HepG2 (cell line): ENCODE measurements around the gene KCTD19. TPM values are rescaled to one million over a fixed set of nuclear protein-coding genes. Genes with fewer than 3 reads are reported as not detected.

Source experiments
- ELF4 ChIP-seq: sonication (generic); formaldehyde crosslinking; IDR thresholded peaks from 2 replicates; pipeline ENCODE4 v1.5.0; 2020; ENCODE audit warnings: missing genetic modification reagents, mild to moderate bottlenecking, moderate library complexity, borderline replicate concordance
- ETS1 ChIP-seq: sonication (generic); formaldehyde crosslinking; IDR thresholded peaks from 2 replicates; pipeline ENCODE4 v1.4.0; 2020; ENCODE audit warnings: missing genetic modification reagents
- KLF11 ChIP-seq: IDR thresholded peaks from 2 replicates; pipeline ENCODE4 v1.6.1; 2016; ENCODE audit warnings: missing compliant biosample characterization
- MED13 ChIP-seq: sonication (generic); formaldehyde crosslinking; IDR thresholded peaks from 2 replicates; pipeline ENCODE4 v1.5.0; 2020; ENCODE audit warnings: missing genetic modification reagents
- MTERF4 ChIP-seq: sonication (generic); formaldehyde crosslinking; IDR thresholded peaks from 2 replicates; pipeline ENCODE4 v1.8.0; 2023; ENCODE audit warnings: mild to moderate bottlenecking, missing genetic modification reagents
- NFAT5 ChIP-seq: sonication (generic); formaldehyde crosslinking; IDR thresholded peaks from 2 replicates; pipeline ENCODE4 v1.4.0; 2020; ENCODE audit warnings: missing genetic modification reagents
- PREB ChIP-seq: sonication (generic); formaldehyde crosslinking; IDR thresholded peaks from 2 replicates; pipeline ENCODE4 v1.4.0; 2020; ENCODE audit warnings: missing genetic modification reagents
- PTBP1 ChIP-seq: fragments of 200-400 bp; formaldehyde crosslinking; IDR thresholded peaks from 2 replicates; pipeline ENCODE4 v1.6.1; 2018; ENCODE audit warnings: low read length, low read depth; ENCODE audit not compliant: poor library complexity, severe bottlenecking
- RBAK ChIP-seq: sonication (generic); formaldehyde crosslinking; IDR thresholded peaks from 2 replicates; pipeline ENCODE4 v1.5.1; 2020; ENCODE audit warnings: mild to moderate bottlenecking, missing genetic modification reagents
- SATB2 ChIP-seq: sonication (generic); formaldehyde crosslinking; IDR thresholded peaks from 2 replicates; pipeline ENCODE4 v1.5.0; 2020; ENCODE audit warnings: missing genetic modification reagents
- TARDBP ChIP-seq: sonication (generic); formaldehyde crosslinking; IDR thresholded peaks from 2 replicates; pipeline ENCODE4 v1.8.0; 2022; ENCODE audit warnings: mild to moderate bottlenecking, missing genetic modification reagents
- ZFP37 ChIP-seq: sonication (generic); formaldehyde crosslinking; IDR thresholded peaks from 2 replicates; pipeline ENCODE4 v1.4.0; 2020; ENCODE audit warnings: missing genetic modification reagents, borderline replicate concordance
- ZNF124 ChIP-seq: sonication (generic); formaldehyde crosslinking; IDR thresholded peaks from 2 replicates; pipeline ENCODE4 v1.4.0; 2020; ENCODE audit warnings: missing genetic modification reagents
- ZNF235 ChIP-seq: sonication (generic); formaldehyde crosslinking; IDR thresholded peaks from 2 replicates; pipeline ENCODE4 v1.8.1; 2023; ENCODE audit warnings: mild to moderate bottlenecking, missing genetic modification reagents, borderline replicate concordance
- ZNF773 ChIP-seq: sonication (generic); formaldehyde crosslinking; IDR thresholded peaks from 2 replicates; pipeline ENCODE4 v1.4.0; 2020; ENCODE audit warnings: missing genetic modification reagents, borderline replicate concordance
- polyA plus RNA-seq, 8 experiments: library from polyadenylated mRNA; depleted of rRNA in 3 of 8; stranded (reverse) in 7 of 8; unstranded in 1 of 8; fragments of >200 nt; fragmentation: Illumina TruSeq in 4 of 8; extraction: Trizol in 4 of 8; gene quantifications; 2 replicates each; pipeline versions ENCODE4 v1.2.1 to v1.2.3, GENCODE V29; 2011 to 2016; ENCODE audit warnings: low read depth in 4 of 8, missing spikeins in 1 of 8, mixed read lengths in 1 of 8; ENCODE audit not compliant: insufficient read depth in 1 of 8
- total RNA-seq, 5 experiments: library from RNA; depleted of rRNA; stranded (reverse); fragments of >200 nt; fragmentation: Illumina TruSeq; extraction: Trizol; gene quantifications; 2 replicates each; pipeline ENCODE4 v1.2.3, GENCODE V29; 2016; ENCODE audit warnings: low read depth in 1 of 5
- TF ChIP-seq, protein P1 (sequence below): sonication (generic); formaldehyde crosslinking; IDR thresholded peaks from 2 replicates; pipeline ENCODE4 v1.4.0; 2020; ENCODE audit warnings: missing genetic modification reagents
- TF ChIP-seq, protein P2 (sequence below): fragments of 450-650 bp; IDR thresholded peaks from 2 replicates; pipeline ENCODE4 v1.6.1; 2016

The KCTD19 gene
- total and polyA plus RNA-seq, 2 of the 13 experiments (the other 11 are each of a cell fraction or from before 2014, with no cell fraction given), result not detected

DNA sequence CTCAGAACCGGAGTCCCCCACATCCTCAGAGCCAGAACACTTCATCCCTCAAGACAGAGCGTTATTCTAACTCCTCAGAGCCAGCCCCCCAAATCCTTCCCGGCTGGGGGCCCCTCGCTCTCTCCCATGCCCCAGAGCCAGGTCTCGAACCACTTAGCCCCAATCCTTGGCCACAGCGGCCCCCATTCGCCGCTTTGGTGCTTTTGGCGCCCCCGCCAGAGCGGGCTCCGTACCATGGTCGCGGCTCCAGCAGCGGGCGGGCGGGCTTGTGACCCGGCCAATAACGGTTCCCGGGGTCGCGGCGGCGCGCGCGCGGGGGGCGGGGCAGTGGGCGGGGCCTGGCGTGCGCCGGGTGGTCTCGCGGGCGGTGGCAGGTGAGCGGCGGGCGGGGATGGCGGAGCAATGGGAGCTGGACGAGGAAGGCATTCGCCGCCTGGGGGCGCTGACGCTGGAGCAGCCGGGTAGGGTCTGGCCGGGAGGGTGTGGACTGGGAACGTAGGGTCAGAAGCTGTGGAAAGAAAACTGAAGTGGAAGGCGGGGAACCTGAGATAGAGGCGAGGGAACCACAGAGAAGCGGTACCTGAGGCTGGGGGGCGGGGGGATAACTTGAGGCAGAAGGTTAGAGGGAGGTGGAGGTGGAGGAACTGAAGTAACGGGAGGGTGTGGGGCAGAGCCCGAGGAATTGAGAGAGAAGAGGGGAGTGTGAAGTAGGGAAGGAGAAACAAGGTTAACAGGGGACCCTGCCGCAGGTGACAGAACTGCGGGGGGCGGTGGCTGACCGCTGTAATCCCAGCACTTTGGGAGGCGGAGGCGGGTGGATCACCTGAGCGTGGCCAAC lies at the start of gene KCTD19, which contains the start of gene LRRC36 (continued):
- TF ChIP-seq MTERF4 (CRISPR knock-in tag) (0 out of 2 replicates have a peak, but pooled peaks have one; percentile 45), NFAT5 (0 out of 2 replicates have a peak, but pooled peaks have one; percentile 43), RBAK (CRISPR knock-in tag) (no peak), ZNF773 (CRISPR knock-in tag) (no peak), ZNF235 (no peak), KLF11 (CRISPR knock-in tag) (no peak), ELF4 (no peak), PTBP1 (no peak), PREB (CRISPR knock-in tag) (no peak), ZNF124 (CRISPR knock-in tag) (no peak), ZFP37 (CRISPR knock-in tag) (no peak), SATB2 (CRISPR knock-in tag) (no peak), MED13 (CRISPR knock-in tag) (no peak), TARDBP (CRISPR knock-in tag) (no peak), ETS1 (CRISPR knock-in tag) (peak; percentile 47; the same call in 1 of the 2 replicates)
- TF ChIP-seq, protein P1, sequence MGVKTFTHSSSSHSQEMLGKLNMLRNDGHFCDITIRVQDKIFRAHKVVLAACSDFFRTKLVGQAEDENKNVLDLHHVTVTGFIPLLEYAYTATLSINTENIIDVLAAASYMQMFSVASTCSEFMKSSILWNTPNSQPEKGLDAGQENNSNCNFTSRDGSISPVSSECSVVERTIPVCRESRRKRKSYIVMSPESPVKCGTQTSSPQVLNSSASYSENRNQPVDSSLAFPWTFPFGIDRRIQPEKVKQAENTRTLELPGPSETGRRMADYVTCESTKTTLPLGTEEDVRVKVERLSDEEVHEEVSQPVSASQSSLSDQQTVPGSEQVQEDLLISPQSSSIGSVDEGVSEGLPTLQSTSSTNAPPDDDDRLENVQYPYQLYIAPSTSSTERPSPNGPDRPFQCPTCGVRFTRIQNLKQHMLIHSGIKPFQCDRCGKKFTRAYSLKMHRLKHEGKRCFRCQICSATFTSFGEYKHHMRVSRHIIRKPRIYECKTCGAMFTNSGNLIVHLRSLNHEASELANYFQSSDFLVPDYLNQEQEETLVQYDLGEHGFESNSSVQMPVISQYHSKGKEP (CRISPR knock-in tag), result no peak
- TF ChIP-seq, protein P2, sequence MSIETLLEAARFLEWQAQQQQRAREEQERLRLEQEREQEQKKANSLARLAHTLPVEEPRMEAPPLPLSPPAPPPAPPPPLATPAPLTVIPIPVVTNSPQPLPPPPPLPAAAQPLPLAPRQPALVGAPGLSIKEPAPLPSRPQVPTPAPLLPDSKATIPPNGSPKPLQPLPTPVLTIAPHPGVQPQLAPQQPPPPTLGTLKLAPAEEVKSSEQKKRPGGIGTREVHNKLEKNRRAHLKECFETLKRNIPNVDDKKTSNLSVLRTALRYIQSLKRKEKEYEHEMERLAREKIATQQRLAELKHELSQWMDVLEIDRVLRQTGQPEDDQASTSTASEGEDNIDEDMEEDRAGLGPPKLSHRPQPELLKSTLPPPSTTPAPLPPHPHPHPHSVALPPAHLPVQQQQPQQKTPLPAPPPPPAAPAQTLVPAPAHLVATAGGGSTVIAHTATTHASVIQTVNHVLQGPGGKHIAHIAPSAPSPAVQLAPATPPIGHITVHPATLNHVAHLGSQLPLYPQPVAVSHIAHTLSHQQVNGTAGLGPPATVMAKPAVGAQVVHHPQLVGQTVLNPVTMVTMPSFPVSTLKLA, result no peak
